Epithelial cell of proximal tubule (primary cell): ENCODE measurements around the gene RAB6D. TPM values are rescaled to one million over a fixed set of nuclear protein-coding genes. Genes with fewer than 3 reads are reported as not detected.
"Not testable (repeated sequence)": the region's sequence is repeated elsewhere in the genome, so short reads cannot be mapped to it uniquely, and the experiment has no call there.

ENCODE experiments used
- DNase-seq: peaks from one replicate; pipeline ENCODE4 v3.0.0-alpha.2; 2011; ENCODE audit warnings: low read depth
- H3K4me3 ChIP-seq: 2 replicates; pipeline ENCODE4 v1.5.1; 2011; ENCODE audit warnings: low read depth, mild to moderate bottlenecking, low read length
- total RNA-seq: library from RNA; depleted of rRNA; stranded (reverse); fragments of >200 nt; gene quantifications from 2 replicates; pipeline ENCODE4 v1.2.3, GENCODE V29; 2015
- TF ChIP-seq, protein P1 (sequence below): conservative IDR thresholded peaks from 2 replicates; pipeline ENCODE4 v1.5.1; 2012; ENCODE audit warnings: low read depth, mild to moderate bottlenecking, low read length

The RAB6D gene
- total RNA-seq, 1 donor from 2014 or later = not detected

DNA sequence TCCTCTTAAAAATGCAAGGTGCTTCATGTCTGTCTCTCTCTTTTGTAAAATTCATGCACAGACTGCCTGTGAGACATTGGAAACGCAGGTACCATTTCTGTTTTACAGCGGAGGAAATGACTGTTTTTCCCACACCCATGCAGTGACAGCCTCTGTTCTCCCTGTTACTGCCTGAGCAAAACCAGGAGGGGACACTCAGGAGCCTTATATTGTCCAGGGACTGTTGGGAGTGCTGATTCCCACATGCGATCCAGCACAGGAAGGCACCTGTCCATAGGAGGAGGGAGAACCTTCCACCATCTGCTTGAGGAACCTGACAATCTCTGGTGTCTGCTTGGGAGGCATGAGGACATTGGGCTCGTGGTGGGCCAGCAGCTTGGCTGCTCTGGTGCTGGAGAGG lies 36.9 kb upstream of the RAB6D start:
- DNase-seq = no peak
- H3K4me3 ChIP-seq = no peak overlapping the region
- TF ChIP-seq, protein P1, sequence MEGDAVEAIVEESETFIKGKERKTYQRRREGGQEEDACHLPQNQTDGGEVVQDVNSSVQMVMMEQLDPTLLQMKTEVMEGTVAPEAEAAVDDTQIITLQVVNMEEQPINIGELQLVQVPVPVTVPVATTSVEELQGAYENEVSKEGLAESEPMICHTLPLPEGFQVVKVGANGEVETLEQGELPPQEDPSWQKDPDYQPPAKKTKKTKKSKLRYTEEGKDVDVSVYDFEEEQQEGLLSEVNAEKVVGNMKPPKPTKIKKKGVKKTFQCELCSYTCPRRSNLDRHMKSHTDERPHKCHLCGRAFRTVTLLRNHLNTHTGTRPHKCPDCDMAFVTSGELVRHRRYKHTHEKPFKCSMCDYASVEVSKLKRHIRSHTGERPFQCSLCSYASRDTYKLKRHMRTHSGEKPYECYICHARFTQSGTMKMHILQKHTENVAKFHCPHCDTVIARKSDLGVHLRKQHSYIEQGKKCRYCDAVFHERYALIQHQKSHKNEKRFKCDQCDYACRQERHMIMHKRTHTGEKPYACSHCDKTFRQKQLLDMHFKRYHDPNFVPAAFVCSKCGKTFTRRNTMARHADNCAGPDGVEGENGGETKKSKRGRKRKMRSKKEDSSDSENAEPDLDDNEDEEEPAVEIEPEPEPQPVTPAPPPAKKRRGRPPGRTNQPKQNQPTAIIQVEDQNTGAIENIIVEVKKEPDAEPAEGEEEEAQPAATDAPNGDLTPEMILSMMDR = no peak

DNA sequence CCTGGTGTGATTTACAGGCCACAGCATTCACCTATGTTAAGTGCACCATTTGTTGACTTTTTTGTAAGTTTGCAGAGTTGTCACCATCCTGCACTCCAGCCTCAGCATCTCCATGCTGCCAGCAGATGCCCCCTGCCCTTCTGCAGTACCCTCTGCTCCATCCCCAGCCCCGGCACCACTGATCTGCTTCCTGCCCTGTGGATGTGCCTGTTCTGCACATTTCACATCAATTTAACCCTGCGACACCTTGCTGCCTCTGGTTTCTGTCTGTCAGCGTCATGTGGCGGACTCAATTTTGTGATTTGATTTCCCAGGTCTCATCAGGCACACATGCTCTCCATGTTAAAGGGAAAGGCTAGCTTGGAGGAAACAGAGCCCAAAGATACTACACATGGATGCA lies 36.5 kb upstream of the RAB6D start:
- not testable (repeated sequence) for DNase-seq, H3K4me3 ChIP-seq

DNA sequence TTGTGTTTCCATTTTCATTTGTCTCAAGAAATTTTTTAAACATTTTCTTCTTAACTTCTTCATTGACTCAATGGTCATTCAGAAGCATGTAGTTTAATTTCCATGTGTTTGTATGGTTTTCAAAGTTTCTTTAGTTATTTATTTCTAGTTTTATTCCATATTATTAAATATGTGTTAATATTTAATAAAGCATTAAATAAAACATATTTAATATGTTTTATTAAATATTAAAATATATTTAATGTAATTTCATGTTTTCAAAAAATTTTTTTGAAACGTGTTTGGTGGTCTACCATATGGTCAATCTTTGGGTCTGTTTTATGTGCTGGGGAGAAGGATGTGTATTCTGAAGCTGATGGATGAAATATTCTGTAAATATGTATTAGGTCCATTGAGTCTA lies 32.2 kb upstream of the RAB6D start:
- H3K4me3 ChIP-seq = not testable (repeated sequence)

DNA sequence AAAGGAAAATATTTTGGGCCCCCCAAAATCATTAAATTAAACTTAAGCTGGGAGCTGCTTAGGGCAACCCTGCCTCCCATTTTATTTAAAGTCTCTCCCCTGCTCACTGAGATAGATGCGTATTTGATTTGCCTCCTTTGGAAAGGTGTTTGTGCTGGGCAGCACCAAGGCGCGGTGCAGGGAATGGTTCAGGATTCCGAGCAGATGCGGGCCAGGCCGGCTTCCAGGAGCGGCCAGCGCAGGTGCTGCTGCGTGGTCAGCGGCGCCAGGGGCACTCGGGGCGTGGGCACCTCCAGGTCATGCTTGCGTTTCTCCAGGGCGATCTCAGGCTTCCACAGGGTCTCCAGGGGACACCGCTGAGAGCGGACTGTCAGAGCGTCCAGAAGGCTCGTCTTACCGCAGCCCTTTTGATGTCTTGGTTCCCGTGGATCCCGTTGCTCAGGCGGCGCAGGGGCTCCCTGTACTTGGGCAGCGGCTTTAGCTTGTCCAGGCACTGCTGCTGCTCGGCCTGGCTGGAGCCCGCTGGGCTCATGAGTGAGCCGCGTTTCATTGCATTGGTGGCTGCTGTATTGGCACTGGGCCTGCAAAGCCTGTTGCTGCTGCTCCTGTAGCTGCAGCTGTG lies 31.2 kb upstream of the RAB6D start:
- H3K4me3 ChIP-seq, DNase-seq: not testable (repeated sequence)

More for the DNA sequence above, 32.2 kb upstream of the RAB6D start:
- not testable (repeated sequence) for DNase-seq

DNA sequence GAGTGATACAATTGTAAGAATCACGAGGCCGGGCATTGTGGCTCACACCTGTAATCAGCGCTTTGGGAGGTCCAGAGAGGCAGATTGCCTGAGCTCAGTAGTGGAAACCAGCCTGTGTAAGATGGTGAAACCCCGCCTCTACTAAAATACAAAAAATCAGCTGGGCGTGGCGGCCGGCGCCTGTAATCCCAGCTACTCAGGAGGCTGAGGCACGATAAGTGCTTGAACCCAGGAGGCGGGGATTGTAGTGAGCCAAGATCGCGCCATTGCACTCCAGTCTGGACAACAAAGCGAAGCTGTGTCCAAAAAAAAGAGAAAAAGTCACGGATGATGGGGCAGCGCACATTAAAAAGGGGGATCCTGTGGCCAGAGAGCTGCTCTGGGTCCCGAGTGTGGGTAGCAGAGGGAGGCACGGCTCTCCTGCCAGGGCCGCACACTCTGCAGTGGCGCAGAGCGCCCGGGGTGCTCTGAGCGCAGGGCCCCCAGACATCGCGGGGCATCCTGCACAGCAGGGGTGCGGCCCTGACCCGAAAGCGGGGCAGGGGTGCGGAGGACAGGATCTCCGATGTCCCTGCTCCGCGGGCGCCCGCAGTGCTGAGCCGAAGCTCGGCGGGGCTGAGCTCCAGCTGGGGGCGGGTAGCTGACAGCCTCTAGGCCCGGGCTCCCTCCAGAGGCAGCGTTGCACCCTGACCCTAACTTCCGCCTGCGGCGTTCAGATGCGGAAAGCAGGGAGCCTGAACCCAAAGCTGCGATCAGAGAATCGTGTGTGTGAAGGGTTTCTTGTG lies 30.4 kb upstream of the RAB6D start:
- TF ChIP-seq, protein P1 = no peak
- no peak for DNase-seq
- H3K4me3 ChIP-seq = peak overlapping the region; percentile 31

DNA sequence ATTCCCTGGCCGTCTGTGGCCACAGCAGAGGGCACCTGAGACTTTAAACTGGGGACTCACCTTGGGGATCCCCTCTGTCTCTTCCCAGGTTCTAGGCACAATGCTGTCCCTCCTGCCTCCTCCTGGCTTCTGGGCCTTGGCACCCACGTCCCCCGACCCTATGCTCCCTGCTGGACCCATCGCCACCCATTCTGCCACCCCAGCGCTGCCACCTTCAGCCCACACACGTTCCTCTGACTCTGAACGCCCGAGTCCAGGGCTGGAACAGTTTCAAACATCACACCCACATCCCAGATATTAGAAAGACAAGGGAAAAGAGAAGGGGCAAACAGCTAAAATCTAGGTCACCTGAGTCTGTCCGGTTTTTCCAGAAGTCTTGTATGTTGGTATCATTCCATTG lies 28.0 kb upstream of the RAB6D start:
- H3K4me3 ChIP-seq, DNase-seq: not testable (repeated sequence)

DNA sequence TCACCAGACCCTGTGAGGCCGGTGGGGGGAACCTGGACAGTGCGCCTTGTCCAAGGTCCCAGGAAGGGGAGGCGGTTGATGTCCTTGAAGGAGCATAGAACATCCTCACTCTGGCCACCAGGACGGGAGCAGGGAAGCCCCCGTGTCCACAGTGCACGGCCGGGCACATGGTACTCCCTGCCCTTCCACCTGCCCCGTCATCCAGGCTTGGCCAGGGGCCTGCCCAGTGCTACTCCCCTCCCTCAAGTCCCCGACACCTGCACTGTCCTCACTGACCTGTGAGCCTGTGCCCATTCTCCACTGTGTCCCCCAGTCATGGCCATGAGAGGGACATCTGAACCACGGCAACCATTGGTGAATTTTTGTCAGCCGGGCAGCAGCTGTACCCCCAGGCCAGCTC lies 27.5 kb upstream of the RAB6D start:
- H3K4me3 ChIP-seq, DNase-seq: not testable (repeated sequence)

DNA sequence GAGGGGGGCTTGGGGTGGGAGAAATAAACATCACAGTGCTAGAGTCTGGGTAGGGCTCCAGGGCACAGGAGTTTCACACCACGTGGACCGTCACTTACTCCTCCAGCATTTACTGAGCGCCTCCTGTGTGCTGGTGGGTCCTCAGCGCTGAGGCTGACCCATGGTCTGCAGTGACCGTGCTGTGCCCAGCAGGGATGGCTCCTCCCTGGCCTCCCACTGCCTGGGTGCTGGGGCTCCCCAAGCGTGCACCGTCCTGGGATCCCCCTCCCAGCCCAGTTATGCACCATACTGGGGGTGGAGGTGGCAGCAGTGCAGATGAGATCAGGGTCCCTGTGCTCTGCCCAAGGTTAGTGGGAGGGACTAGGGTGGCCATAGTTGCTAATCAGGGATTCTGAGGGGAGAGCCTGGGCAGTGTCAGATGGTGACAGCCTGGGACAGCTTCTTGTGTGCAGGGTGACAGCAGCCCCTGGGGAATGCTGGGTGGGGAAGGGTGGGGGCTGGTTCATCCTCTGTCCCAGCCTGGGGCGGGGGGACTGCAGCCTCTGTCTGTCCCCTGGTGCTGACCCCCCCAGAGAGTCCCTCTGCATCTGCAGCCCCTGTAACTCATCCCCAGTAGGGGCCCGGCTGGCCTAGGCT lies 26.6 kb upstream of the RAB6D start:
- DNase-seq, H3K4me3 ChIP-seq: not testable (repeated sequence)

DNA sequence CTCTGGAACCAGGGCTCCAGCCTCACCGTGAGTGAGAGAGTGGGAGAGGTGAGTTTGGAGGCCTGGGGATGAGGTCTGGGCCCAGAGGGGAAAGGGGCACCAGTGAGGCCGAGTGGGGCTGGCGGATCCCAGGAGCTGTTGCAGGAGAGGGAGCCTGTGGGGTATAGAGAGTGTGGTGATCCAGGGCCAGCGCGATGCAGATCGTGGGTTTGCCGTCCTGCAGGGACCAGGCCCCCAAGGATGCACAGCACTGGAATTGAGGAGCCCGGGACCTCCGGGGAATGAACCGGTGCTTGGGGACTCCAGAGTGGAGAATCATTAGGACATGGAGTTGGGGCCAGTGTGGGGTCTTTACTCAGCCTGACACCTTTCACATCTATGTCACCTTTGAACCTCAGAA lies 25.7 kb upstream of the RAB6D start:
- TF ChIP-seq, protein P1 = no peak
- no peak overlapping the region for H3K4me3 ChIP-seq

DNA sequence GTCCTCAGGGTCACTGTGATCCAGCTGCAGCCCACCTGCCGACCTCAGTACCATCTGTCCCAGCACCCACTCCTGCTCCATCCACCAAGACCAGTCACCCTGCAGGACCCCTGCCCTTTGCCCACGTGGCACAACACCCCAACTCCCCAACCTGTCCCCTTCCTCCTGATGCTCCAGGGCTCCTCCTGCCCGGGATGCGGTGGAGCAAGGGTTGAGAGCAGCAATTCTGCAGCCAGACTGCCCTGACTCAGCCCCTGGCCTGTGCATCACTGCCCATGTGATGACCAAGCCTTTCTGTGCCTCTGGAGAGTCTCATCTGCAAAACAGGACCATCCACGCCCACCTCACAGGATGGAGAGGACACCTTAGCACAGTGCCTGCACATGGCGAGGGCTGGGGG lies 24.9 kb upstream of the RAB6D start:
- H3K4me3 ChIP-seq, DNase-seq: not testable (repeated sequence)

More for the DNA sequence above, 25.7 kb upstream of the RAB6D start:
- DNase-seq = no peak

DNA sequence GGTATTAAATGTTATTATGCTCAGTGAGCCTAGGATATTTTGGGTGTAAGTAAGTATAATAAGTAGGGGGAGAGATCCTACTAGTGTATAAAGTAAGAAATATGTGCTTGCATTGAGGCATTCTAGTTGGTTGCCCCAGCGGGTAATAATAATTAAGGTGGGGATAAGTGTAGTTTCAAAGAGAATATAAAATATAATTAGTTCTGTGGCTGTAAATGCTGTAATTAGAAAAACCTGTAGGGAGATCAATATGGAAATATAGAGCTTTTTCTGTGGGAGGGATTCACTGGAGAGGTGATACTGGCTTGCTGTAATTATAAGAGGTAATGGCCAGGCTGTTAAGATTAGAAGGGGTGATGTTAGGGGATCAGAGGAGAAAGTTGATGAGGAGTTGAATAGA lies 9.1 kb upstream of the RAB6D start:
- not testable (repeated sequence) for DNase-seq, H3K4me3 ChIP-seq
